Activated T-cell treated with anti-CD3 and anti-CD28 coated beads, Interleukin-2, amount 50 U/mL, for 72 hours (primary cell): ENCODE results near the gene AKAP6. TPM values are rescaled to one million over a fixed set of nuclear protein-coding genes. Genes with fewer than 3 reads are reported as not detected.

ENCODE experiments used
- ATAC-seq, 2 donors: fragments of 150-1000 bp; cut with Tn5 transposase; replicated peaks in 1 of 2; 2 replicates each; pipeline ENCODE4 v1.10.0; 2021; ENCODE audit warnings: moderate library complexity in 2 of 2, mild to moderate bottlenecking in 1 of 2
- DNase-seq, 2 donors: peaks; one replicate each; pipeline ENCODE4 v3.0.0; 2021 to 2022; ENCODE audit warnings: mixed read lengths in 1 of 2
- H3K27ac Mint-ChIP-seq: one replicate; pipeline ENCODE4 v1.8.0; 2022; ENCODE audit warnings: mild to moderate bottlenecking, moderate library complexity, mixed read lengths
- H3K27me3 Mint-ChIP-seq: one replicate; pipeline ENCODE4 v1.8.0; 2022; ENCODE audit warnings: low read depth, mixed read lengths
- H3K36me3 Mint-ChIP-seq, 2 donors: one replicate each; pipeline ENCODE4 v1.8.0; 2022; ENCODE audit warnings: mixed read lengths in 2 of 2, mild to moderate bottlenecking in 1 of 2; ENCODE audit not compliant: insufficient read depth in 2 of 2
- H3K4me1 Mint-ChIP-seq: one replicate; pipeline ENCODE4 v1.8.0; 2022; ENCODE audit warnings: low read depth, mixed read lengths
- H3K4me3 Mint-ChIP-seq, 2 donors: one replicate each; pipeline ENCODE4 v1.8.0; 2022; ENCODE audit warnings: mild to moderate bottlenecking in 2 of 2, mixed read lengths in 2 of 2, moderate library complexity in 2 of 2
- H3K9me3 Mint-ChIP-seq, 2 donors: one replicate each; pipeline ENCODE4 v1.8.0; 2022; ENCODE audit warnings: mixed read lengths in 2 of 2
- total RNA-seq, 2 donors: library from RNA; stranded (reverse); gene quantifications; one replicate each; pipeline ENCODE4 v1.2.3, GENCODE V29; 2022

The AKAP6 gene
- total RNA-seq, 2 donors from 2014 or later, result 3.6 to 3.9 TPM

DNA sequence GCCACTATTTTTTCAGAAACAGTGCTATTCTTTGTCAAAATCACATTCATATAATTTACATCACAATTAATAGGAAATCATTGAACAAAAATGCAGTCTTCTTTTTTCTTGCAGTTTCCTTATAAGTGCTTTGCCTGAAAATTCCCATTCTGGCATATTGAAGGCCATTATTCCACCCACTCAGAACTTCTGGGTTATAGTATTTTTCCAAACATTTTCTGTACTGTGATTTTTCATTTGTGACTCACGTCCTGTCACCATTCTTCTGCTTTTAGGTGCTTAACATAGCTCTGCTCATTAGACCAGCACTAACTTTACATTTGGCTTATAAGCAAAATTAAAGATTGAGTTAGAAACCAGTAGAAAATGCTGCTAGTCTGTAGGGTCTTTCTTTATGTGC lies 368.6 kb downstream of the AKAP6 start:
- peaks cover 4% of the 10 kb centered on the region for H3K4me1 Mint-ChIP-seq
- H3K27me3 Mint-ChIP-seq, result no peaks in the 10 kb centered on the region
- H3K9me3 Mint-ChIP-seq, result no peaks in the 10 kb centered on the region
- ATAC-seq (no peak), DNase-seq (no peak)
- no peaks in the 10 kb centered on the region for H3K36me3 Mint-ChIP-seq
- no peak overlapping the region for H3K27ac Mint-ChIP-seq
- H3K4me3 Mint-ChIP-seq, result no peak overlapping the region

GRCh38 chr14:32698831-32699230 lies 369.7 kb downstream of the AKAP6 start:
- DNase-seq (no peak), ATAC-seq (no peak)
- Mint-ChIP-seq H3K27ac (no peak overlapping the region), H3K36me3 (no peaks in the 10 kb centered on the region), H3K4me3 (no peak overlapping the region), H3K27me3 (no peaks in the 10 kb centered on the region), H3K4me1 (peaks cover 6% of the 10 kb centered on the region), H3K9me3 (no peaks in the 10 kb centered on the region)

DNA sequence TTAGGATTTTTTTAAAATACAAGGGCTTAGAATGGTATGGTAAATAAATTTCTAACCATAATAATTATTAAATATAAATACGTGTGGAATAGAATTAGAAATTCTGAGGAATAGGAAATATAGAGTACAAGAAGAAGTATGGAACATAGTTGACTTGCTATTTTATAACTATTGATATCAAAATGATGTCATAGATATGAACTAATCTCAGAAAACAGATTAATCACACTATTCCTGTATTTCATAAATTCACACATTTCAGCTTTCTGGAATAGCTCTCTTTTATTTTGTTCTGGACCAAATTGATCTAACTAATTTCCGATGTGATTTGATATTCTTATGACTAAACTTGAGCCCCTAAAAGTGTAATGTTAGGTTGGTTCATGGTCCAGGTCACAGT lies 372.4 kb downstream of the AKAP6 start:
- ATAC-seq (no peak), DNase-seq (no peak)
- Mint-ChIP-seq H3K27ac (peak overlapping the region; percentile 82), H3K9me3 (no peaks in the 10 kb centered on the region), H3K36me3 (no peaks in the 10 kb centered on the region), H3K4me1 (peaks cover 6% of the 10 kb centered on the region), H3K4me3 (no peak overlapping the region), H3K27me3 (no peaks in the 10 kb centered on the region)

DNA sequence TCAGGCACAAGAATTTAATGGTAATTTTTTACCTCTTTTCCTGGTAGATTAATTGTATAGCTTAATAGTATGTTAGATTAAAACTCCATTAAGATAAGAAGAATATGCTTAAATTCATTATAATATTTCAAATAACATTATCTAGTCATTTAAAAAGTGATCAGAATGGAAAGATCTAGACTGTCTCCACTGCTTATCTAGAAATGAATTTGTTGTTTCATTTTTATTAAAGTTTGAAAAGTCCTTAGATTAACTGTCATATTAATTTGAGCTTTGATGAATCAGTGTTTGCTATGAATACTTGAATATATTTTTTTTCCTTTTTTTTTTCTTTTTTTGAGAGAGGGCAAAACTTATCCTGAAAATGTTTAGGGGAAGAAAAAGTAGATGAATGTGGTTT lies 373.0 kb downstream of the AKAP6 start:
- Mint-ChIP-seq H3K27ac (peak overlapping the region; percentile 82), H3K4me3 (no peak overlapping the region)
- ATAC-seq, result peak in 1 of 2 donors; percentile 35

DNA sequence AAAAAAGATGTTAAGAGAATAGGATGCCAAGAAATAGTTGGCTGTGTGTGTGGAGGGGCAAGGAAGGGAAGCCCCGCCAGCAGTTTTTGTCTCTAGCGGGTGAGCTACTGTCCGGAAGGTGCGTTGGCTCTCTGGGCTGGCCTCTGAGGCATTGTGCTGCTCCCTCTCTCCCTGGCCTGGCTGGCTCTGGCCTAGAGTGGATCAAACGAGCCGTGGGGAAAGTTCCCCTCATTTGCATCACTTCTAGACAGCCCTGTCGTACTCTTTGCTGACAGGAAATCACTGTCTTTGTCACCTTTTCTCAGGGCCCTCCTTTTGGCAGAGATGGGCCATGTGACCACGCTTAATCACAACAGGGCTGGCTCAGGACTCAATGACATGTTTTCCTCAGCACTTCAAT lies 373.5 kb downstream of the AKAP6 start:
- peak overlapping the region; percentile 89 for H3K27ac Mint-ChIP-seq
- DNase-seq (peak; percentile 2 to 23), ATAC-seq (peak; percentile 59 to 98)
- no peak overlapping the region for H3K4me3 Mint-ChIP-seq
- H3K9me3 Mint-ChIP-seq, result no peaks in the 10 kb centered on the region
- peaks cover 6% of the 10 kb centered on the region for H3K4me1 Mint-ChIP-seq
- H3K36me3 Mint-ChIP-seq, result no peaks in the 10 kb centered on the region
- no peaks in the 10 kb centered on the region for H3K27me3 Mint-ChIP-seq

More for the DNA sequence above, 373.0 kb downstream of the AKAP6 start:
- no peaks in the 10 kb centered on the region for H3K9me3 Mint-ChIP-seq
- DNase-seq, result no peak
- peaks cover 6% of the 10 kb centered on the region for H3K4me1 Mint-ChIP-seq
- no peaks in the 10 kb centered on the region for H3K27me3 Mint-ChIP-seq
- no peaks in the 10 kb centered on the region for H3K36me3 Mint-ChIP-seq

DNA sequence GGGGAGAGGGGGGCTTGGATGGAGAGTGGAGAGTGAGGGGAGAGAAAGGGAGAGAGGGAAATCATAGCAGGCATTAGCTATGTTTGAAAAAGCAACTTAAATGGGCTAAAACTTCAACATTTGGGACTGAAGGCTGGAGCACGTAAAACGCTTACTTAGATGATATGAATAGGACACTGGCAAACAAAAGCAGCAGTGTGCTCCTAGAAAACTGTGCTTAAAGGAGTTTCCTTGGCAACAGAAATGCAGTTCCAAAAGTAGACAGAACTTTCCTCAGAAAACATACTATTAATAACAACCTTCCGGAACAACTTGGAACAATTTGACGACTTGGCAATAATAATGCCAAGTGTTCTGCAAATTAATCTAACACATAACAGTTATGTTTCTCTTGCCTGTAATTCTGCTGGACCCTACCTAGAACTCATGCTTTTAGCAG lies 374.1 kb downstream of the AKAP6 start:
- DNase-seq, result no peak
- Mint-ChIP-seq H3K27ac (peak overlapping the region; percentile 89), H3K4me1 (peaks cover 6% of the 10 kb centered on the region), H3K9me3 (no peaks in the 10 kb centered on the region), H3K36me3 (no peaks in the 10 kb centered on the region), H3K4me3 (no peak overlapping the region), H3K27me3 (no peaks in the 10 kb centered on the region)
- no peak for ATAC-seq

- DNase-seq (no peak), ATAC-seq (no peak)
- H3K27me3 Mint-ChIP-seq, result no peaks in the 10 kb centered on the region
- H3K36me3 Mint-ChIP-seq, result no peaks in the 10 kb centered on the region
- H3K4me3 Mint-ChIP-seq, result no peak overlapping the region
- H3K4me1 Mint-ChIP-seq, result peaks cover 6% of the 10 kb centered on the region
- no peaks in the 10 kb centered on the region for H3K9me3 Mint-ChIP-seq
- no peak overlapping the region for H3K27ac Mint-ChIP-seq
Observed at GRCh38 chr14:32706721-32707519, 377.8 kb downstream of the AKAP6 start.

GRCh38 chr14:32707742-32708500 lies 378.8 kb downstream of the AKAP6 start:
- no peak overlapping the region for H3K4me3 Mint-ChIP-seq
- H3K36me3 Mint-ChIP-seq, result no peaks in the 10 kb centered on the region
- ATAC-seq (no peak), DNase-seq (no peak)
- H3K4me1 Mint-ChIP-seq, result no peaks in the 10 kb centered on the region
- H3K9me3 Mint-ChIP-seq, result no peaks in the 10 kb centered on the region
- no peak overlapping the region for H3K27ac Mint-ChIP-seq
- H3K27me3 Mint-ChIP-seq, result no peaks in the 10 kb centered on the region

GRCh38 chr14:32709027-32709426 lies 379.9 kb downstream of the AKAP6 start:
- DNase-seq, result no peak
- no peak overlapping the region for H3K27ac Mint-ChIP-seq
- no peaks in the 10 kb centered on the region for H3K36me3 Mint-ChIP-seq
- H3K9me3 Mint-ChIP-seq, result no peaks in the 10 kb centered on the region
- ATAC-seq, result no peak
- H3K4me3 Mint-ChIP-seq, result no peak overlapping the region
- no peaks in the 10 kb centered on the region for H3K4me1 Mint-ChIP-seq
- no peaks in the 10 kb centered on the region for H3K27me3 Mint-ChIP-seq

- no peak for ATAC-seq
- Mint-ChIP-seq H3K27ac (no peak overlapping the region), H3K9me3 (no peaks in the 10 kb centered on the region), H3K4me1 (no peaks in the 10 kb centered on the region), H3K27me3 (no peaks in the 10 kb centered on the region), H3K4me3 (no peak overlapping the region), H3K36me3 (no peaks in the 10 kb centered on the region)
- no peak for DNase-seq
Observed at GRCh38 chr14:32710231-32710671, 381.2 kb downstream of the AKAP6 start.

DNA sequence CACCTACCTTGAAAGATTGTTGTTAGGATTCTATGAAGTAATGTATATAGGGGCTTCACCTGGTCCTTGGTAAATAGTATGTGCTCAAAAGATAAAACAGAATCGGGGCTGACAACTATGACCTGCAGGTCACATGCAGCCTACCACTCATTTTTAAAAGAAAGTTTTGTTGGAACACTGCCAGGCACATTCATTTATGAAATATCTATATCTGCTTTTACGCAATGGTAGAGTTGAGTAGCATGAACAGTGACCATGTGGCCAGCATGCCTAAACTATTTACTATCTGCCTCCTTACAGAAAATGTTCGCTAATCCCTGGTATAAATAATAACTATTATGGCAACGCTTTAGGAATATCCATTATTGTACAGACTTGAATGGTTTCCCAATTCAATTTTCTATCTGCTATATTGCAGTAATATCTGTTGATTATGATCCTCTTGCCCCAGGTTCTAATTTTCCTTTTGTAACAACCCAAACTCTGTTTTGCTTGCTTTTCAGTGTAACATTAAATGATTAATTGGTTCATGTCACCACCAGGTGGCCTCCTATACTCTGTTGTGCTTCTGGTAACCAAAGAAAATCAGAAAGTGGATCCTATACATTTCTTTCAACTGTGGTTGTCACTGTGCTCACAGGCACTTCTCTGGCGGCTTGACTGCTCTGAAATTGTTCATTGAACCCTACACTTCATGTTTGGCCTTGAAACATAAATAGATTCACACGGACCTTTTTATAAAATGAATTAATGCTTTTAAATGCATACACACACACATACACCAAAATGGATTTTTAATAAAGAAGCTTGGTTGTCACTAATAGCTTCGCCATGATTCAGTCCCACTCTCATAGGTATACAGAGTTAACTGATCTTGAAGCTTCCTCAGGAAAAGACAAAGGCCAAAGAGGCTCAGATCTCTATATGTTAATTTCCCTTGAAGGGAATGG lies 381.9 kb downstream of the AKAP6 start:
- DNase-seq (peak; percentile 13 to 23), ATAC-seq (no peak)
- no peaks in the 10 kb centered on the region for H3K27me3 Mint-ChIP-seq
- no peaks in the 10 kb centered on the region for H3K36me3 Mint-ChIP-seq
- no peaks in the 10 kb centered on the region for H3K9me3 Mint-ChIP-seq
- no peak overlapping the region for H3K27ac Mint-ChIP-seq
- no peaks in the 10 kb centered on the region for H3K4me1 Mint-ChIP-seq
- H3K4me3 Mint-ChIP-seq, result no peak overlapping the region

GRCh38 chr14:32713856-32714255 lies 384.8 kb downstream of the AKAP6 start:
- Mint-ChIP-seq H3K4me1 (no peaks in the 10 kb centered on the region), H3K9me3 (no peaks in the 10 kb centered on the region)

DNA sequence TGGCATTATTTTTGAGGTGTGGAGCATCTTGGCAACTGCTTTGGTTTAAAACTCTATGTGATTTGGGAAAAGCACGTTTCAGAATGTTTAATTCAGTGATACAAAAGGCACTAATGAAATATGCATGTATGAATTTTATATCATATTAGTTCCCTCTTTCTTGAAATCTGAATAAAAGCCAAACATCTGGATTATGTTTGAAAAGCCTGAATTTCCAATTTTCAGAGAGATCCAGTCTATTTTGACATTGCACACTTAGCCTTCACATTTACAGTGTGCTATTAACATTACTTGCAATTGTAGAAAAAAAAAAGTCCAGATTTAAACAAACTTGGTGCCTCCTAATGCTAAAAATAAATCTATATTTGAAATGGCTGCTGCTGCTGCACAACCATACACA lies 390.5 kb downstream of the AKAP6 start:
- Mint-ChIP-seq H3K9me3 (no peaks in the 10 kb centered on the region), H3K4me3 (no peak overlapping the region), H3K27ac (no peak overlapping the region), H3K27me3 (no peaks in the 10 kb centered on the region), H3K36me3 (no peaks in the 10 kb centered on the region), H3K4me1 (no peaks in the 10 kb centered on the region)
- no peak for ATAC-seq
- DNase-seq, result no peak

More at GRCh38 chr14:32713856-32714255, 384.8 kb downstream of the AKAP6 start:
- H3K27me3 Mint-ChIP-seq, result no peaks in the 10 kb centered on the region
- no peak overlapping the region for H3K27ac Mint-ChIP-seq
- no peak for DNase-seq
- no peaks in the 10 kb centered on the region for H3K36me3 Mint-ChIP-seq
- H3K4me3 Mint-ChIP-seq, result no peak overlapping the region
- ATAC-seq, result peak in 1 of 2 donors; percentile 54
